GM19455 (cell line): ENCODE results near the gene ZBTB42.
A peak's percentile ranks its signal among the peaks of the same experiment; 100 is the strongest.

Experiments used
- ATAC-seq: cut with Tn5 transposase; IDR thresholded peaks from one replicate; pipeline ENCODE4 v1.9.1; 2021; ENCODE audit not compliant: unreplicated experiment

ZBTB42 gene

DNA sequence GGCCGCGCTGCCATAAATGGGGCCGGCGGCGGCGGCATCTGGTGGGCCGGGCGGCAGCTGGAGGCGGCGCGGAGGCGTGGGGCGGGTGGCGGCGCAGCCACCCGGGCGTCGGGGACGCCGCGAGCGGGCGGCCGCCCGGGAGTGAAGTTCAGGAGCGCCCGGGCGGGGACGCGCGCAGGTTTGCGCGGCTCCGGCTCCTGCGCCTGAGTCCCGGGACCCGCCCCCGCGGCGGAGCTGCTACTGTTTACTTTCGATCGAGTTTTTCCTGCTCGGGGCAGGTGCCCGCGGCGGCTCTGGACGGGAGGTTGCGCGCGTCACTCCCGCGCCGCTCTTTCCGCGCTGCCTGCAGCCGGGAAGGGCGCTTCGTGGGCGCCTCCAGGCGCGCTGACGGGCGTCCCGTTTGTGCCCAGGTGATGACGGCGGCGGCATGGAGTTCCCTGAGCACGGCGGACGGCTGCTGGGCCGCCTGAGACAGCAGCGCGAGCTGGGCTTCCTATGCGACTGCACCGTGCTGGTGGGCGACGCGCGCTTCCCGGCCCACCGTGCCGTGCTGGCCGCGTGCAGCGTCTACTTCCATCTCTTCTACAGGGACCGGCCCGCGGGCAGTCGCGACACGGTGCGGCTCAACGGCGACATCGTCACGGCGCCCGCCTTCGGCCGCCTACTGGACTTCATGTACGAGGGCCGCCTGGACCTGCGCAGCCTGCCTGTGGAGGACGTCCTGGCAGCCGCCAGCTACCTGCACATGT lies at the start of gene ZBTB42:
Gene ZBTB42, plus strand, starts transcription at position 331 of the 749 bp plus-strand sequence. Its CDS starts 97 bp downstream, at position 428.
- ATAC-seq: peak; percentile 35

DNA sequence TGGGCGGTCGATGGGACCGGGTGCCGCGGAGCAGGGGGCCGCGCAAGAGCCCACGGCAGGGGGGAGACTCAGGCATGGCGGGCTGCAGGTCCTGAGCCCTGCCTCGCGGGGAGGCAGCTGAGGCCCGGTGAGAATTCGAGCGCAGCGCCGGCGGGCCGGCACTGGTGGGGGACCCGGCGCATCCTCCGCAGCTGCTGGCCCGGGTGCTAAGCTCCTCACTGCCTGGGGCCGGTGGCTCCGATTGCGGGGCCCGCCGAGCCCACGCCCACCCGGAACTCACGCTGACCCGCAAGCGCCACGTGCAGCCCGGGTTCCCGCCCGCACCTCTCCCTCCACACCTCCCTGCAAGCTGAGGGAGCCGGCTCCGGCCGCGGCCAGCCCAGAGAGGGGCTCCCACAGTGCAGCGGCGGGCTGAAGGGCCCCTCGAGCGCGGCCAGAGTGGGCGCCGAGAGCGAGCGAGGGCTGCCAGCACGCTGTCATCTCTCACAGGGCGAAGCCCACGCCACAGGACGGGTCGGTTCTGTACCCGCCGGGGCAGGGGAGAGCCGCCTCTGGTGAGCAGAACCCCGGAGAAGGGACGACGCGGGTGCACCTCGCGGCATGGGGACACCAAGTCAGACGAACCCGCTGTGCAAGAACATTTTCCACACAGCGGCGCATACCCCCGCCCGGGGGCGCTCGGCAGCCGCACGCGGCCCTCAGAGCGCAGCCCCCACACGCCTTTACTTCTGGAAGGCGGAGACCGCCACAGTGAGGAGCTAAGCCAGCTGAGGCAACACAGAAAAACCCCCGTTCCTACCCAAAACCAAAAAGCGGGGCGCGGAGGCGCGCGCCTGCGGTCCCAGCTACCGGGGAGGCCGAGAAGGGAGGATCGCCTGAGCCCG lies 49.1 kb upstream of the ZBTB42 start:
- no peak for ATAC-seq

DNA sequence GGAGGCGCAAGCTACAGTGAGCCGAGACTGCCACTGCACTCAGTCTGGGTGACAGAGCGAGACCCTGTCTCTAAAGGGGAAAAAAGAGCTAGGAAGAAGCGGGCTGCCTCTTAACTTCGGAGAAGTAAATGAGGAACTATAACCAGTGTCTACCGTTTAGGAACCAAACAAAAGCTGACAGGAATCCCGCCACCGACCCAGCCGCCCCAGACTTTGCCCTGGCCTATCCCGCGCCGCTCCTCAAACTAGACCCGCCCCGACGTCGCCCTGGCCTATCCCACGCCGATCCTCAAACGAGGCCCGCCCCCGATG lies 48.5 kb upstream of the ZBTB42 start:
- peak; percentile 75 for ATAC-seq

DNA sequence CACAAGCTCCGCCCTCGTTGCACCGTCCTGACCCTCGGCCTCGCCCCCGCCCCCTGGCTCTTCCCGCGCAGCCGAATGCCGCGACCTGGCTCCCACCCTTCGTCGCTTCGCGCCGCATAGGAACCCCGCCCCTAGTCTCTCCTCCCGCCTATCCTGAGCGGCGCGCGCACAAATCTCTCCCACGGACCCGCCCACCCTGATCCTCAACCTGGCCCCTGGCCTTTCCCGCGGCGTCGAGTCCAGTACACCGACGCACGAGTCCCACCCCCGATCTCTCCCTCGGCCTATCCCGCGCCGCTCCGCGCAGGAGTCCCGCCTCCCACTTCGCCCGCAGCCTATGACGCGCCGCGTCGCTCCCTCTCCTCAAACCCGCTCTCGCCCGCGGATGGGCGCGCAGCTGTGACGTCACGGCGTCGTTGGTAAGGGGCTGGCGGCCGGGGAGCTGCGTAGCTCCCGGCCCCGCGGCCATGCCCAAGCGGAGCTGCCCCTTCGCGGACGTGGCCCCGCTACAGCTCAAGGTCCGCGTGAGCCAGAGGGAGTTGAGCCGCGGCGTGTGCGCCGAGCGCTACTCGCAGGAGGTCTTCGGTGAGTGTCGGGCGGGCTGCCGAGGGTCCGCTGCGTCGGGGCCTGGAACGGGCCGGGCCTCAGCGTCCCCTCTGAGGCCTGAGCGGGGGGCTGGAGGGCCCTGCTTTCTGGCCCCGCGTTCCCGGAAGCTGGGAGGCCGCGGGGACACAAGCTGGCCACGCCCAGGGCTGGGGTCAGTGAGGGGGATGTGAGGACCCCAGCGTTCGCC lies 48.0 kb upstream of the ZBTB42 start, which contains the start of gene SIVA1:
Gene SIVA1, plus strand, starts transcription at position 413 of the 793 bp plus-strand sequence. Its CDS starts 55 bp downstream, at position 468.
- ATAC-seq: peak; percentile 89

- ATAC-seq: no peak
Measured at GRCh38 chr14:104753528-104754212, 47.2 kb upstream of the ZBTB42 start.

- ATAC-seq: no peak
Measured at GRCh38 chr14:104754213-104754851, 46.6 kb upstream of the ZBTB42 start.

- ATAC-seq: no peak
Measured at GRCh38 chr14:104755621-104756020, 45.3 kb upstream of the ZBTB42 start.

DNA sequence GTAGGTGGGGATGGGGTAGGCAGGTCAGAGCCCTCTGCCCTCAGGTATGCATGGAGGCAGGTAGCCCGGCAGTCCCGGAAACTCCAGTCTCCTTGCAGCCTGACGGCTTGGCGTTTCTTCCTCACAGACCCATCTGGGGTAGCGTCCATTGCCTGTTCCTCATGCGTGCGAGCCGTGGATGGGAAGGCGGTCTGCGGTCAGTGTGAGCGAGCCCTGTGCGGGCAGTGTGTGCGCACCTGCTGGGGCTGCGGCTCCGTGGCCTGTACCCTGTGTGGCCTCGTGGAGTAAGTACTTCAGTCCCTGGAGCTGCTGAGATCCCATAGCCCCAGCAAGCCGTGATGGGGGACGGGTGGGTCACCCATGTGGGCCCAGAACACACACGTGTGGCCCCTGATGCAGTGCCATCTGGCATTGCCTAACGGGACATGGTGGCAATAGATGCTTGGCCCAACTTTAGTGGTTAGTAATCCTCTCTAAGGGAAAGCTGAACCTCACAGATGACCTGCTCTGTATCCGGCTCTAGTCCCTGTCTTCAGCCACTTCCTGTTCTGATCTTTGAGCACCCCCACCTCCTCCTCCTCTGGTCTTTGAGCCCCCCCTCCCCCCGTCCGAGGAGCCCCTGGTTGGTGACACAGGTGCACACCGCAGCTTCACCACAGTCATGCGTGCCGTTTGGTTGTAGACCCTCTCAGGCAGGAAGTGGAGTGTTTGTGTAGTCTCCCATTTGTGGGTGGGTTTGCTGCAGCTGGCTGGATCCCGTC lies 44.2 kb upstream of the ZBTB42 start:
- ATAC-seq: no peak

GRCh38 chr14:104757238-104757585 lies 43.7 kb upstream of the ZBTB42 start:
- no peak for ATAC-seq

DNA sequence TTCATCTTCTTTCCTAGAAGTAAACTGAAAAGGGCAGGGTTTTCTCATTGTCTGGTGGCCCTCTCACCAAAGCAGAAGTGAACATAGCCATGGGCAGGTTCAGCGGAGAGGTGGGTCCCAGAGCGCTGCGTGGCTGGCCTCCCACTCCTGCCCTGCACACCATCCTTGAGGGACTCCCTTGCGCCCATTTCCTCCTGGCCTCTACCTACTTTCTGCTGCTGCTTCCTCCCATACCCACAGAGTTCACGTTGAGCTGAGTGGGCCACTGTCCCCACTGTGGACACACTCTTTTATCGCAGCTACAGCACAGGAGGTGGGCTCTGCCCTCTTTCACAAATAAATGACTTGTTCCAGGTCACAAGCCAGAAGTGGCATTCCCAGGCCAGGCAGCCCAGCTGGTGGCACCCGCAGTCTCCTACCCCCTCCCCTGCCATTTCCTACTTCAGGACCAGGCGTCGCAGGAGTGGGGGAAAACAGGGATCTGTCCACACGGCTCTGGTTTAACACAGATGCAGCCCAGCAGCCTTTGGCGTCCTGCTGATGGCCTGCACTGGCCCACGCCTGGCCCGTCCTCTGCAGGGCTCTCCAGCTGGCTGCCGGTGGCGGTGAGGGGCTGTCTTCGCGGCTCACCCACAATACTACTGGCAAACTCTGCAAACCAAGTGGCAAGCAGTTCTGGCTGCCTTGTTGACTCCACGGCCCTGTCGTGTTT lies 43.1 kb upstream of the ZBTB42 start:
- no peak for ATAC-seq

DNA sequence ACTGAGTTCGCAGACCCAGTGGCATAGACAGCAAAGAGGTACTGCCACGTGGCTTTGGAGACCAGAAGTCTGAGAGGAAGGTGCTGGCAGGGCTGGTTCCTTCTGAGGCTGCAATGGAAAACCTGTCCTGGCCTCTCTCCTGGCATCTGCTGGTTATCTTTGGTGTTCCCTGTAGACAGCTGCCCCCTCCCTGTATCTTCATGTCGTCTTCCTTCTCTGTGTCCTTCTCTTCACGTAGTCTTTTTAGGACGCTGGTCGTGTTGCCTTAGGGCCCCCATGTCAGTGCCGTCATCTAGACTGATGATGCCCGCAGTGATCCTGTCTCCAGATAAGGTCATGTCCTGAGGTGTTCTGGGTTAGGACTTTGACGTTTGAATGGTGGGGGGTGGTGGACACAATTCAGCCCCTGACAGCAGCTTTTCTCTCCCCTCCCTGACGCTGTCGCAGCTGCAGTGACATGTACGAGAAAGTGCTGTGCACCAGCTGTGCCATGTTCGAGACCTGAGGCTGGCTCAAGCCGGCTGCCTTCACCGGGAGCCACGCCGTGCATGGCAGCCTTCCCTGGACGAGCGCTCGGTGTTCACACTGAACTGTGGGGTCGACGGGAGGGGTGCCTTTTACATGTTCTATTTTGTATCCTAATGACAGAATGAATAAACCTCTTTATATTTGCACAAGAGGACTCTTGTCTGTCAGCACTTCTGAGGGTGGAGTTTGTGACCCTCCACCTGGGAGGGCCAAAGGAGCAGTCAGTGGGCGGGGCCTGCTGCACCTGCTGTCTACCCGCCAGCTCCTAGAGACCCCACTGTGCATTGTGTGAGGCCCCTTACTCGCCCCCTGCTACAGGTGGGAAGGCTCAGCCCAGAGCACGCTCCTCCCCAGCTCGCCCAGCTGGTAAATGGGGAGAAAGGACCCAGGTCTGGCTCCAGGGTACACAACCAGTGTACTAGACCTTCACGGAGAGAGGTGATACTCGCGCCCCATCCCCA lies 41.6 kb upstream of the ZBTB42 start:
- ATAC-seq: no peak

GRCh38 chr14:104765517-104765916 lies 35.4 kb upstream of the ZBTB42 start:
- no peak for ATAC-seq

GRCh38 chr14:104766256-104766862 lies 34.5 kb upstream of the ZBTB42 start:
- no peak for ATAC-seq

DNA sequence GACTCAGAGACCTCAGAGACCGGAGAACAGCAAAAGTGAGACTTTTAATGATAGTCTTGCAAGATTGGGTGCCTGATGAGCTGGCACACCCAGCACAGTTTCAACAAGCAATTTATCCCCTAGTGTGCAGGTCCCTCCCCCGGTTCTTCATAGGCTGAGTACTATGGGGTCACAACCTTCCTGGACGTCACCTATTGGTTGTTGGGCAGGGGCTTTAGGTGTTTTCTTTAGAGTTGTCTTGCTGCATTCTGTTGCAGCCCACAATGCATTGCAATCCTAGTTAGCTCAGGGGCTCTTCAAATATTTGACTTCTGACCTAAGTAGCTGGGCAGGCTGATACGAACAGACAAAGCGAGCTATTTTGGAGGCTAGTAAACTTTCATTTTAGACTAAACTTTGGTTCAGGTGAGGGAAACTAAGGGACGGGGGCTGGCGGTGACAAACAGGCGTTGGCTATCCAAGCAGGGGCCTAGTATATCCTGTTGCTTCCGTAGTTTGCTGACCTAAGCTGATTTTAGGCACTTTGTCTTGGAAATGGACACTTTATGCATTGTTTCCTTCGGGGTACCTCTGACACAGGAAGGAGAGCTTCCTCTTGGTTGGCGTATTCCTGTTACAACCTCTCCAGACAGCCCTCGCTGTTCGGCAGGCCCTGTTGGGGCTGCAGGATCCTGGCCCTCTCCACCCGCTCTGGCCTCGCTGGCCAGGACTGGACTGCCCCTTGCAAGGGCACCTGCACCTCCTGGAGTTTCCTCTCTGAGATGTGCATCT lies 33.9 kb upstream of the ZBTB42 start:
- ATAC-seq: no peak

DNA sequence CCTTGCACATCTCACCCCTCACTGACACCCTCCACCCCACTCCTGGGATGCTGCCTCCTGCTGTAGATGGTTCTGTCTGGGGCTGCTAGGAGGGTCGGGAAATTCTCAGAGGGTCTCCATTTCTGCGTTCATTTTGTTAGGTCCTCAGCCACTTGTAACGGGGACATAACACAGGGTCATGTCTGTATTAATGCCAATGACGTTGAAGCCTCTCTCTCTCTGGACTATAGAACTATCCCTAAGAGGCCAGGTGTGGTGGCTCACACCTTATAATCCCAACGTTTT lies 33.3 kb upstream of the ZBTB42 start:
- ATAC-seq: no peak

DNA sequence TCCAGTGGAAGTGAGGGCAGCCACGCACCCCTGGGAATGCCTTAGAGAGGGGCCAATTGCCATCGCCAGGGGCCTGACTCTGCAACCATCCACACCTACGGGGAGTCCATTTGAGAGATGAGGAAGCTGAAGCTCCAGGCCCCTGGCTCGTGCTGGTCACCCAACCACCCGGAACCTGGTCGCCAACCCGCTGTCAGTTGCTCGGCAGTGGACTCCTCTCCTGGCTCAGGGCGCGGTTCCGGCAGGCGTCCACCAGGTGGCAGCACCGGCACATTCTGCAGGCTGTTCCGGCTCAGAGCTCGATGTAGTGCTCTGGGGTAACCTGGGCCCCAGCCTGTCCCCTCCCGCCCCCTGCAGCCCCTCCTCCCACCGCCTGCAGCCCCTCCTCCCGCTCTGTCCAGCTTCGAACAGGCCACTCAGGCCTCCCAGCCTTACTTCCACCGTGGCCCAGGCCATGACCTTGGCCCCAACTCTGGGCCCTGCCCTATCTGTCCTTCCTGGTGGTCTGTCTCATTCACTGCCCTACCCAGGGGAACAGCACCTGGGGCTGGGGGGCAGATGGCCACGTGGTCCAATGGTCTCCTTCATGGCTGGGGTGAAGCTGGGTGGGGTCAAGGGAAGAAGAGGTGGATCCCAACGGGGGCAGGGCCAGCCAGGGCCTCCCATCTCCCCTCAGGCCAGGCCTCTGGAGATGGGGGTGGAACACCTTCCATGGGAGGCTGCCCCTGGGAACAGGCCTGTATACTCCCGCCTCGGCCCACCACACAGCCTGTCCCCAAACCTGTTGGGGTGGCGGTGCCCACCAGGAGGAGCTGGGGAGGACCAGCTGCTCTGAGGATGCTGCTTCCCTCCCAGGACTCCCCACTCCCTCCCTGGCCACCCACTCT lies 32.2 kb upstream of the ZBTB42 start:
- peak; percentile 72 for ATAC-seq
